ENCODE results near the gene MPV17.
A peak's percentile ranks its signal among the peaks of the same experiment; 100 is the strongest.
"Not testable (repeated sequence)": the region's sequence is repeated elsewhere in the genome, so short reads cannot be mapped to it uniquely, and the experiment has no call there.

MPV17 gene

DNA sequence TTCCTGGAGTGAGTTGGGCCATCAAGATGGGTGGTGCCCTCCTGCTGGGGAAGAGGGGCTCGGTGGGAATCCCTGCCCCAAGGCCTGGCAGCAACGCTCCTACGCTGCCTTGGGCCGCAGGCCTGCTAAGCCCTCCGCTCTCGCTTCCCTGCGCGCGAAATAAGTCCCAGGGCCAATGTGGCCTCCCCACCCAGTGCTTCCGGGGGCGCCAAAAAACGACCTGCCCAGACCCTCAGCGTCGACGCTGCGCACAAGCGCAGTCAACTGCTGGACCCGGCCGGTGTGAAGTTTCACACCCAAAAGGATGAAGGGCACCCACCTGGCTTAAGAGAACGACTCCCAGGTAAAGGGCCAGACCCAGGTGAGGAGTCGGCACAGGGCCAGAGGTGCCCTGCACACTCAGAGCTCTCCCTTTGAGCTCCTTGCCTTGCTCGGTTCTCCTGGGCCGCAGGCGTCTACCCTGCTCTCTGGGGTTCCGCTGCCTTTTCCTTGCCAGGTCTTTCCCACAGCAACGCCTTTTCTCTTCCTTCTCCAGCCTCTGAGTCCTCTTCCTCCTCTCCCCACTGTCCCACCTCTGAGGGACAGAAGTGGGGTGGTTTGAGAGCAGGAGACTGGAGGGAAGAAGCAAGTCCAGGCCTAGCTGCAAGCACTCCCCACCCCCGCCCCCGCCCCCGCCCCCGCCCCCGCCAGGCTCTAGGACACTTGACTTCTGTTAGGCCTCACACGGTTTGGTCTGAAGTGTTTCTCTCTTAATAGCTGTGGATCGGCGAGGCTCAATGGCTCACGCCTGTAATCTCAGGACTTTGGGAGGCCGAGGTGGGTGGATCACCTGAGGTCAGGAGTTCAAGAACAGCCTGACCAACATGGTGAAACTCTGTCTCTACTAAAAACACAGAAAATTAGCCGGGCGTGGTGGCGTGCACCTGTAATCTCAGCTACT is 47.4 kb downstream of the MPV17 start, which contains the start of gene DNAJC5G:
Gene DNAJC5G (plus strand): TSS at position 223 of the 940 bp plus-strand sequence. CDS start 1,296 bp downstream, outside the sequence.
- H3K36me3 Mint-ChIP-seq, result no peaks in the 10 kb centered on the region
- H3K4me3 Mint-ChIP-seq, result no peak within 1 kb of the TSS
- DNase-seq (ENCODE audit: low spot score in 2 of 2), result no peak
- H3K9me3 Mint-ChIP-seq, result no peaks in the 10 kb centered on the region
- peaks cover 4% of the 10 kb centered on the region for H3K4me1 Mint-ChIP-seq
- peaks cover 16% of the 10 kb centered on the region for H3K27me3 Mint-ChIP-seq
- ATAC-seq (ENCODE audit: low read depth), result no peak
- no peak within 1 kb of the TSS for H3K27ac Mint-ChIP-seq

DNA sequence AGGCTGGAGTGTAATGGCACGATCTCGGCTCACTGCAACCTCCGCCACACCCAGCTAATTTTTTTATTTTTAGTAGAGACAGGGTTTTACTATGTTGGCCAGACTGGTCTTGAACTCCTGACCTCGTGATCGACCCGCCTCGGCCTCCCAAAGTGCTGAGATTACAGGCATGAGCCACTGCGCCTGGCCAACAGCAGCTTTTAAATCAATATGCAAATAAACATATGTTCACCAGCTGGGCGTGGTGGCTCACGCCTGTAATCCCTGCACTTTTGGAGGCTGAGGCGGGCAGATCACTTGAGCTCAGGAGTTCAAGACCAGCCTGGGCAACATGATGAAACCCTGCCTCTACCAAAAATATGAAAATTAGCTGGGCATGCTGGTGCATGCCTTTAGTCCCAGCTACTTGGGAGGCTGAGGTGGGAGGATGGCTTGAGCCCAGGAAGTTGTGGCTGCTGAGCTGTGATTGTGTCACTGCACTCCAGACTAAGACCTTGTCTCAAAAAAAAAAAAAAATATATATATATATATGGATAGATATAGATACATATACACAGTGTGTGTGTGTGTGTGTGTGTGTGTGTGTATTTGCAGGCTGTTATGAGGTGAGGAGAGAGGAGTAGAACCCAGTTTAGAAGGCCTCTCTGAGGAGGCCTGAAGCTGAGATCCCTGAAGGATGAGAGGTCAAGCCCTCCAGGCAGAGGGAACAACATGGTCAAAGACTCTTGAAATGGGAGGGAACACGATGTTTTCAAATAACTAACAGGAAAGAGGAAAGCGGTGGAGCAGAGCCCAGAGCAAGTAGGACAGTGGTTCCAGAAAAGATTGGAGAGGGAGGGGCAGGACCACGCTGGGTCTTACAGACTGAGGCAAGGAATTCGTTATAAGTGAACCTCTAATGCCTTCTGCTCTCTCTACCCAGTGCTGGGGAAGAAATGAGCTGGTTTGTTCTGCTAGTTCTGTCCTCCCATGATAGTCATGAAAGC is 50.1 kb downstream of the MPV17 start:
- H3K36me3 Mint-ChIP-seq; ATAC-seq (ENCODE audit: low read depth); H3K9me3 Mint-ChIP-seq; H3K4me3 Mint-ChIP-seq; H3K27ac Mint-ChIP-seq; DNase-seq (ENCODE audit: low spot score in 2 of 2); H3K4me1 Mint-ChIP-seq: not testable (repeated sequence)
- H3K27me3 Mint-ChIP-seq, result peaks cover 15% of the 10 kb centered on the region

DNA sequence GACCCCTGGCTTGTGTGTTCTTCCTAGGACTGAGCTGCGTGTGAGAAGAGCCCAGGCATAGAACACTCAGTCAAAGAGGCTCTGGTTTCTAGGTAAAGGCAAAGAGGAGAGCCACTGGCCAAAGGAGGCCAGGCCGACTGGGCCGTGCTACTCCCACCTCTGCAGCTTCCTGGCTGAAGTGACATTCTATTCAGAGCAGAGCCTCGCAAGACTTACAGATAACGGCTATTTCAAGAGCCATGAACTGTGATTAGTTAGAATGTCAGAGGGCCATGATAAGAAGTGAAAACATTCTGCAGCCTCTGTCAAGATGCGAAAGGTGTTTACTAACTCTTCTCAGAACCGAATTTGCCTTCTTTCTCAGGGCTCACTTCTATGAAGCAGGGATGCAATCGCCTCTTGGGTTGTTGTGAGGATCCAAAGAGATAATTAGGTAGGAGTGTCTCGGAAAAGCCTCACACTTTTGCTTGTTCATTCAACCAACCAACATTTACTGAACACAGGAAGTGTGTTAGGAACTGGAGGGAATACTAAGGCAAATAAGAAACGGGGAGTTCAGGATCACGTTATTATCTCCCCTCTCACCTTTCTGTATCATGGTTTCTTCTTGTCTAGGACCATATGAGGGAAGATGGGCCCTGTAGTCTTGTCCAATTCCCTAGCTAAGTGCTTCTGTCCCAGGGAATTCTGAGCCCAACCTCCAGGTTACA is 51.1 kb downstream of the MPV17 start:
- Mint-ChIP-seq H3K4me3 (no peak overlapping the region), H3K27me3 (peaks cover 11% of the 10 kb centered on the region), H3K36me3 (no peaks in the 10 kb centered on the region)

DNA sequence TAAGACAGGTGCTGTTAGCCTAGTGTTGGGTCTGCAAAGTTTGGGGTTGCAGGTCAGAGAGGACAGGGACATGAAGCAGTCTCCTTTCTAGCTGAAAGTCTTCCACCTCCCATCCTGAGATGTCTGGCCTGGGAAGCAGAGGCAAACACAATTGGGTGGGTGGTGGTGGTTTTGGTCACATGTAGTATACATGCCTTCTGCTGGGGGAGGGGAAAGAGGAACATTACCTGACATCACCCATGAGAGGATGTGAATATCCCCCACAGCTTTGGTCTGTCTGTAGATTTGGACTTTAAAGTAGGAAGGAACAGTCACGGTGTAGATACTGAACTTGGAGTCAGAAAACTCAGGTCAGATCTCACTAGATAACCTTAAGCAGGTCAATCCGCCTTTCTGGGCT is 52.2 kb downstream of the MPV17 start:
- H3K9me3 Mint-ChIP-seq, result no peaks in the 10 kb centered on the region
- no peaks in the 10 kb centered on the region for H3K4me1 Mint-ChIP-seq
- no peak overlapping the region for H3K4me3 Mint-ChIP-seq
- no peak overlapping the region for H3K27ac Mint-ChIP-seq
- no peaks in the 10 kb centered on the region for H3K36me3 Mint-ChIP-seq
- DNase-seq (ENCODE audit: low spot score in 2 of 2) (no peak), ATAC-seq (ENCODE audit: low read depth) (peak; percentile 56)
- H3K27me3 Mint-ChIP-seq, result peaks cover 9% of the 10 kb centered on the region

More for the DNA sequence above, 51.1 kb downstream of the MPV17 start:
- DNase-seq (ENCODE audit: low spot score in 2 of 2) (no peak), ATAC-seq (ENCODE audit: low read depth) (no peak)
- H3K9me3 Mint-ChIP-seq, result no peaks in the 10 kb centered on the region
- peaks cover 2% of the 10 kb centered on the region for H3K4me1 Mint-ChIP-seq
- H3K27ac Mint-ChIP-seq, result no peak overlapping the region

DNA sequence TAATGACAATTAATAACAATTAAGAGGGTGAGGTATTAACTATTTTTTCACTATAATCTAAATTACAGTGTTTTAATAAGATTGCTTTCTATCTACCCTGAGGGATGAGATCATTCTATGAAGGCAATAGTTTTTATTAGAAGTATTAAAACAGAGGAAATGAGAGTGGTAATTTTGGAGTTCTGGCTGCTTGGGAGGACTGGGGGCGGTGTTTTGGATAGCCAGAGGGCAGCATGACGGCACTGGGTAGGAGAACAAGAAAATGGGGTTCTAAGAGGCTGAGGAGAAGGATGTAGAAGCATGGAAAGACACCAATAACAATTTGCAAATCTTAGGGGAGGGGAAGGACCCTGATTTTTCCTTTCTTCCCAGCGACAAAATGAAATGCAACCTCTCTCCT is 52.8 kb downstream of the MPV17 start:
- peaks cover 2% of the 10 kb centered on the region for H3K4me1 Mint-ChIP-seq
- H3K27ac Mint-ChIP-seq, result no peak overlapping the region
- DNase-seq (ENCODE audit: low spot score in 2 of 2) (no peak), ATAC-seq (ENCODE audit: low read depth) (no peak)
- H3K36me3 Mint-ChIP-seq, result no peaks in the 10 kb centered on the region
- peaks cover 10% of the 10 kb centered on the region for H3K27me3 Mint-ChIP-seq
- H3K9me3 Mint-ChIP-seq, result no peaks in the 10 kb centered on the region
- no peak overlapping the region for H3K4me3 Mint-ChIP-seq

DNA sequence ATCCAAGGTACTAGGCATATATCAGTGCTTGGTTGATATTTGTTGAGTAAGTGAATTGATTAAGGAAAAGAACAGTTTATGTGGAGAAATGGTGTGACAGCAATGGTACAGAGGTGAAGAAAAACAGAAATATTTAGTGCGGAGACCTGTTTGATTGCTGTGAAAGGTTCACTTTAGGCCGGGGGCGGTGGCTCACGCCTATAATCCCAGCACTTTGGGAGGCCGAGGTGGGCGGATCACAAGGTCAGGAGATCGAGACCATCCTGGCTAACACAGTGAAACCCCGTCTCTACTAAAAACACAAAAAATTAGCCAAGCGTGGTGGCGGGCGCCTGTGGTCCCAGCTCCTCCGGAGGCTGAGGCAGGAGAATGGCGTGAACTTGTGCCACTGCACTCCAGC is 54.6 kb downstream of the MPV17 start:
- not testable (repeated sequence) for H3K4me3 Mint-ChIP-seq; ATAC-seq (ENCODE audit: low read depth); H3K36me3 Mint-ChIP-seq; H3K27ac Mint-ChIP-seq; H3K4me1 Mint-ChIP-seq; DNase-seq (ENCODE audit: low spot score in 2 of 2); H3K9me3 Mint-ChIP-seq
- H3K27me3 Mint-ChIP-seq, result peaks cover 11% of the 10 kb centered on the region

DNA sequence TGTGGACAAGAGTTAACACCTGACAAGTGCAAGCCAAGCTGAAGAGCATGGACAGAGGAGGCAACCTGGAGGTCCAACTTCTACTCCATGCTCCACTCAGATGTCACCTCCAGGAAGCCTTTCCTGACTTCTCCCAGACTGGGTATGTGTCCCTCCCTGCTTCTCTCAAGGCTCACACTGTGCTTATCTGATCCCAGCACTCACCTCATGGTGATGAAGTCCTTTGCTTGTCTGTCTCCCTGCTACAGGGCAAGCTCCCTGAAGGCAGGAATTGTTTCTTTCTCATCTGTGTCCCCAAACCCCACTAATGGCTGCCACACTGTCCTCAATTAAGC is 57.4 kb downstream of the MPV17 start:
- DNase-seq (ENCODE audit: low spot score in 2 of 2) (no peak), ATAC-seq (ENCODE audit: low read depth) (no peak)
- H3K4me1 Mint-ChIP-seq, result peaks cover 18% of the 10 kb centered on the region
- H3K27me3 Mint-ChIP-seq, result peaks cover 25% of the 10 kb centered on the region
- H3K27ac Mint-ChIP-seq, result no peak overlapping the region
- H3K9me3 Mint-ChIP-seq, result no peaks in the 10 kb centered on the region
- peak overlapping the region; percentile 59 for H3K4me3 Mint-ChIP-seq
- no peaks in the 10 kb centered on the region for H3K36me3 Mint-ChIP-seq

DNA sequence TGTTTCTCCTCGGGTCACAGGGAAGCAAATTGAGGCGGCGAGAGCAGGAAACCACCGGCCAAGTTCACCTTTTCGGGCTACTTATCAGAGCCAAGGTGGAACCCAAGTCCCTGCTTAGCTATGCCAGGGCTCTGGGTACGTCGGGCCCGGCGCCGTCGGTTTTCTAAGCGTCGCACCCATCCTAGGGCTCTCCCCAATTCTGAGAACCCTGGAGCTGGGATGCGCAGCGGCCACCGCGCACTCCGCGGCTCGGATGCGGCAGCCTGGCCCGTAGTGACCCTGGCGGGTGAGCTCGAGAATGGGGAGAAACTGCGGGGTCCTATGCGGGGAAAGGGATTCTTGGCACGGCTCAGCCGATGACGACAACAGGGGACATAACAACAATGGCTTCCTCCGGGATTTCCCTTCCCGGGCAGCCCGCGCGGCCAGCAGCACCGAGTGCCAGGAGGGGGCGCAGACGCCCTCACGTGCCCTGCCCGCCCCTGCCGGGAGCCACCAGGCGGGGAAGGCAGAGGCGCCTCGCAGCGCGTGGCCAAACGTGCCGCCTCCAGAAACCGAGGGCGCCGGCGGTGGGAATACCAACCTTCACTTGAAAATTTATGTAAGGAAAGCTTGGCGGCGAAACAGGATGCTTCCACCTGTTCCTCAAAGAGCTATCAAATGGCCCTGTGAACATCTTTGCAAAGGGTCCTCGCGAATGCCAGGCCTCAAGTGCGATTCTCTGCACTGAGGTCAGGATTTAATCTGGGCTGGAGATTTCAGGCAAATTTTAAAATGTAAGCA is 58.0 kb downstream of the MPV17 start:
- Mint-ChIP-seq H3K4me1 (peaks cover 18% of the 10 kb centered on the region), H3K27me3 (peaks cover 28% of the 10 kb centered on the region), H3K36me3 (no peaks in the 10 kb centered on the region), H3K4me3 (peak overlapping the region; percentile 92), H3K27ac (peak overlapping the region; percentile 17), H3K9me3 (no peaks in the 10 kb centered on the region)
- DNase-seq (ENCODE audit: low spot score in 2 of 2) (peak; percentile 59 to 67), ATAC-seq (ENCODE audit: low read depth) (peak; percentile 77)

DNA sequence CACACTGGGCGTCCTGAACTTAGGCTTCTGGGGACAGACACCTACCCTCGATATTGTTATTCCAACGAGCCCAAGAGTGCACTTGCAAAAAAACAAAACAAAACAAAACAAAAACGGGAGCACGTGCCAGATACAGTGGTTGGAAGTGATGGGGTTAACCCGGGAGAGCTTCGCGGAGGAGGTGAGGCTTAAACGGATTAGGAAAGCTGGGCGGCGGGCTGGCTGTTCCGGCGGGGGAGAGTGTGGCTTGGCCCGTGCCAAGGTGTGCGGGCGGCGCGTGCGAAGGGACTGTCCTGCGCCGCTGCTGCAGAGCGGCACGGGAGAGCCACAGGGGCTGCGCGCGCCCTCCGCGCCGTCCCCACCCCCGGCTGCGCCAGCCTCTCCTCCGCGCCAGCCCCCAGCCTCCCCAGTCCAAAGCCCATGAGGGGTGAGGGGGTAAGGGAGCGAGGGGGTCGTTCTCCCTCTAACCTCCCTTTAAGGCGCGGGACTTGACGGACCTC is 58.6 kb downstream of the MPV17 start:
- peak overlapping the region; percentile 17 for H3K27ac Mint-ChIP-seq
- H3K9me3 Mint-ChIP-seq, result no peaks in the 10 kb centered on the region
- H3K36me3 Mint-ChIP-seq, result no peaks in the 10 kb centered on the region
- H3K4me3 Mint-ChIP-seq, result peak overlapping the region; percentile 92
- H3K4me1 Mint-ChIP-seq, result peaks cover 18% of the 10 kb centered on the region
- peak; percentile 20 to 46 for DNase-seq (ENCODE audit: low spot score in 2 of 2)
- H3K27me3 Mint-ChIP-seq, result peaks cover 28% of the 10 kb centered on the region
- ATAC-seq (ENCODE audit: low read depth), result peak; percentile 37

DNA sequence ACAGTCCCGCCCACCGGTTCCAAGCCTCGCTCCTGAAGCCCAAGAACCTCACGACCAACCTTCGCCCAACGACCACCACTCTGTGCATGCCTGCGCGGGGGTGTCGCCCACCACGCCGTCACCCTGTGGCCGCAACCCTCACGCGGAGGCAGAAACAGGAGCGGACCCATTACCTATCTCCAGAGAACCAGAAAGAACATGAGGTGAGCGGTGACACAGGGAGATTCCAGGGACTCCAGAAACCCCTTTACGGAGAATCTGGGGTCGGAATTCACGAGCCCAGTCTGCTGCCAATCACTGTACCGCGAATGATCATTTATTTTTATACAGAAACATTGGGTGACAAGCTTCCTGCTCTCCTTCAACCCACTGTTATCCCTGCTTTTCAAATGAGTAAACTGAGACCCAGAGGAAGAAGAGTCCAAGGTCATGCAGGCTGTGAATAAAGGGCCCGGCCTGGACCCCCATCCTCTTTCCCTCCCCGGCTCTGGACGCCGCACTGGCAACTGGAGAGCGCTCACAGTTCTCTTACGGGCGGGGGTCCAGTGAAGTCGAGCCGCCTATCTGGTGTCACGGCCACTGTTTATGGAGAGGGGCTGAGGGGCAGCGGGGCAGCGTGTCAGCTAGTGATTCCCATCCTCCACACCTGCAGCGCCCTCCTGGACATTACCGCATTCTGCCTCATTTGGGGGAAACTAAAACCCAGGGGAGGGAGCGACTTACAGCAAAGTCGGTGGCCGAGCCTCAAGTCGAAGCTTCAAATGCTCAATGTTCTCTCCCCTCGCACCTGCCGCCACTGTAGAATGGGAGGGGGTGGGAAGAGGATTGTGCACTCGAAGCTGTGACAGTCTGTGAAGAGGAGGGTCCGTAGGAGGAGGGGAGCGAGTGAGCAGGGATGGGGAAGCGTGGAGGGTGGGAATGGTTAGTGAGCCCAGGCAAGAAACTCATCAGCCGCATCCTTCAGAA is 59.3 kb downstream of the MPV17 start:
- peak overlapping the region; percentile 92 for H3K4me3 Mint-ChIP-seq
- DNase-seq (ENCODE audit: low spot score in 2 of 2) (peak in 1 of 2 donors; percentile 37), ATAC-seq (ENCODE audit: low read depth) (no peak)
- H3K27ac Mint-ChIP-seq, result no peak overlapping the region
- no peaks in the 10 kb centered on the region for H3K9me3 Mint-ChIP-seq
- peaks cover 29% of the 10 kb centered on the region for H3K27me3 Mint-ChIP-seq
- no peaks in the 10 kb centered on the region for H3K36me3 Mint-ChIP-seq
- H3K4me1 Mint-ChIP-seq, result peaks cover 18% of the 10 kb centered on the region

DNA sequence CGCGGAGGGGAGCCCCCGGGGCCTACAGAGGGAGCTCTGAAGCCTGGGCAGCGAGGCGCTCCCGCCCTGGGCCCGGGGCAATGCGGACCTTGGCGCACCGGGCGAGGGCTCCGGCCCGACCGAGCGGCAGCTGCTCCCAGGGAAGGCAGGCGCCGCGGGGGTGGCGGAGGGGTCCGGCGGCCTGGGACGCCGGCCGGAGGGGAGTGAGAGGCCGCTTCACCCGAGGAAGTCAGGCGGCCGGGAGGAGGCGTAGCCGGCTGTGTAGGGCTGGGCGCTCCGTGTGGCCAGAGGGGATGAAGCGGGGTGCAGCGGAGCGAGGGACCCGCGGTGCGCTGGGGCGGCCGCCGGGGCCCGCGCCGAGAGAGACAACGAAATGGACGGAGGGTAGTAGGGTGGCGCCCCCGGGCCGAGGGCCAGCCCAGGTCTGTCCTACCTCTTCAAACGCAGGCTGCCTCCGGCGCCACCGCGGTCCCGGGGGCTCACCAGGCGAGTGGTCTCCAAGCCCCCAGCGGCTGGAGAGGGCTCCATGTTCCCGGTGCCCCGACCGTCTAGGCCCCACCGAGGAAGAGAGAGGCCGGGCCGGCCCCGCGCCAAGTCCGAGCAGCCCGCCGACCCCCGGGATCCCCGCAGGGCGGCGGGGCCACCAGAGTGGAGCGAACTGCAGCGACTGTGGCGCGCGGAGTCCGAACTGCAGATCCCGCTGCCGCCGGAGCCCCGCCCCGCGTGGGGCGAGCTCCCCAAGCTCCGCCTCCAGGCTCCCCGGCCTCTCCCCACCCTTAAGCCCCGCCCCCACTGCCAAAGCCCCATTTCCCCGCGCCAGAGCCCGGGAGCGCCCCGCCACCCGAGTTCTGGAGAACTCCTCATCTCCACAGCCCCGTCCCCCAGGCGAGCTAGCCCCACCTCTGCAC is 60.3 kb downstream of the MPV17 start, which contains the start of gene SLC30A3:
Gene SLC30A3 (minus strand): TSS at position 669 of the 908 bp plus-strand sequence. CDS start 141 bp downstream, at position 528.
- ATAC-seq (ENCODE audit: low read depth), result peak; percentile 60

More for the DNA sequence above, 60.3 kb downstream of the MPV17 start, which contains the start of gene SLC30A3:
- Mint-ChIP-seq H3K9me3 (no peaks in the 10 kb centered on the region), H3K4me3 (peak within 1 kb of the TSS; percentile 92), H3K4me1 (peaks cover 18% of the 10 kb centered on the region), H3K27ac (no peak within 1 kb of the TSS), H3K27me3 (peaks cover 35% of the 10 kb centered on the region), H3K36me3 (no peaks in the 10 kb centered on the region)
- DNase-seq (ENCODE audit: low spot score in 2 of 2), result peak; percentile 41 to 52

Data from memory B cell (primary cell).